ENCODE data around the gene SUN1. TPM values are rescaled to one million over a fixed set of nuclear protein-coding genes. Genes with fewer than 3 reads are reported as not detected.

Gene SUN1
- total and polyA plus RNA-seq, 10 of the 15 experiments (the other 5 are each of a cell fraction or from before 2014, with no cell fraction given): 27.8 to 107 (median 65.8) TPM

GRCh38 chr7:867406-868188 lies 35.3 kb downstream of the SUN1 start:
- ChIA-PET SMC1A (ENCODE audit: uncharacterized antibody, unreplicated experiment) (no interaction called here), RAD21 (ENCODE audit: unreplicated experiment) (no interaction called here), POLR2A (no interaction called here), CTCF (no interaction called here)
- no peak for DNase-seq (ENCODE audit: low read depth, low spot score)
- TF ChIP-seq NR2C2 (IDR thresholded peaks at IDR 0.05; ENCODE audit: borderline replicate concordance, control insufficient read depth, insufficient read length, low read depth): no peak
- no peak for TF ChIP-seq POLR2AphosphoS5 (IDR thresholded peaks at IDR 0.05; ENCODE audit: low read length)
- no peak for TF ChIP-seq BCL11A (IDR thresholded peaks at IDR 0.05; ENCODE audit: low read depth, low read length)
- no peak for TF ChIP-seq NRF1 (conservative IDR thresholded peaks at IDR 0.05; ENCODE audit: low read depth, low read length)
- Histone ChIP-seq H3K4me2 (ENCODE audit: control insufficient read depth, insufficient read depth) (no peak overlapping the region), H4K20me1 (ENCODE audit: control insufficient read depth, insufficient read depth) (no peaks in the 10 kb centered on the region), H3K36me3 (ENCODE audit: control insufficient read depth in 2 of 2, insufficient read depth in 2 of 2, low read length in 1 of 2) (peaks cover 11 to 26% of the 10 kb centered on the region in 2 experiments), H2AFZ (ENCODE audit: control insufficient read depth, low read depth, low read length) (no peak overlapping the region), H3K79me2 (ENCODE audit: control insufficient read depth, insufficient read depth, low read length) (no peaks in the 10 kb centered on the region), H3K27me3 (replicated peaks in 1 of 2; ENCODE audit: control insufficient read depth in 2 of 2, insufficient read depth in 2 of 2, low read length in 1 of 2) (no peaks in the 10 kb centered on the region), H3K9ac (ENCODE audit: control insufficient read depth, insufficient read depth, low read length) (no peak overlapping the region), H3K9me3 (replicated peaks; ENCODE audit: control insufficient read depth, insufficient read depth, low read length) (no peaks in the 10 kb centered on the region), H3K4me3 (no peak overlapping the region), H3K27ac (ENCODE audit: control insufficient read depth, insufficient read depth) (no peak overlapping the region), H3K4me1 (ENCODE audit: control insufficient read depth, insufficient read depth, low read length) (no peaks in the 10 kb centered on the region)
- intact Hi-C loops (cut with micrococcal nuclease; ENCODE audit: unreplicated experiment): no loop called here
- WGBS (ENCODE audit: insufficient coverage, insufficient replicate concordance, low lambda C conversion rate, missing lambda C conversion rate): 89% methylated on average over 22 of the region's 22 CpGs
- no peak for FAIRE-seq
- BruUV-seq (replicated peaks): no TSS peak
- no peak for ATAC-seq
- in situ Hi-C loops (cut with MboI): no loop called here

- ATAC-seq (no peak), FAIRE-seq (no peak), DNase-seq (ENCODE audit: low read depth, low spot score) (no peak)
- SMC1A ChIA-PET (ENCODE audit: uncharacterized antibody, unreplicated experiment): no interaction called here
- in situ Hi-C loops (cut with MboI) (no loop called here), intact Hi-C loops (cut with micrococcal nuclease; ENCODE audit: unreplicated experiment) (no loop called here)
- Histone ChIP-seq H3K4me1 (ENCODE audit: control insufficient read depth, insufficient read depth, low read length) (no peaks in the 10 kb centered on the region), H3K4me2 (ENCODE audit: control insufficient read depth, insufficient read depth) (no peak overlapping the region), H4K20me1 (ENCODE audit: control insufficient read depth, insufficient read depth) (no peaks in the 10 kb centered on the region), H3K4me3 (no peak overlapping the region), H3K27ac (ENCODE audit: control insufficient read depth, insufficient read depth) (no peak overlapping the region), H3K36me3 (ENCODE audit: control insufficient read depth in 2 of 2, insufficient read depth in 2 of 2, low read length in 1 of 2) (peaks cover 11 to 26% of the 10 kb centered on the region in 2 experiments), H2AFZ (ENCODE audit: control insufficient read depth, low read depth, low read length) (no peak overlapping the region), H3K79me2 (ENCODE audit: control insufficient read depth, insufficient read depth, low read length) (no peaks in the 10 kb centered on the region), H3K27me3 (replicated peaks in 1 of 2; ENCODE audit: control insufficient read depth in 2 of 2, insufficient read depth in 2 of 2, low read length in 1 of 2) (no peaks in the 10 kb centered on the region), H3K9me3 (replicated peaks; ENCODE audit: control insufficient read depth, insufficient read depth, low read length) (no peaks in the 10 kb centered on the region), H3K9ac (ENCODE audit: control insufficient read depth, insufficient read depth, low read length) (no peak overlapping the region)
- POLR2A ChIA-PET: no interaction called here
- no TSS peak for BruUV-seq (replicated peaks)
- WGBS (ENCODE audit: insufficient coverage, insufficient replicate concordance, low lambda C conversion rate, missing lambda C conversion rate): 99% methylated on average over 17 of the region's 17 CpGs
- no peak for TF ChIP-seq ZSCAN29 (IDR thresholded peaks at IDR 0.05)
- no peak for TF ChIP-seq POU2F2 (IDR thresholded peaks at IDR 0.05; ENCODE audit: borderline replicate concordance, low read depth, low read length)
- no peak for TF ChIP-seq STAT1 (conservative IDR thresholded peaks at IDR 0.05)
- no peak for TF ChIP-seq ZNF592 (IDR thresholded peaks at IDR 0.05)
- TF ChIP-seq ATF3 (IDR thresholded peaks at IDR 0.05; ENCODE audit: borderline replicate concordance, extremely low read depth, low read depth, low read length): no peak
- TF ChIP-seq STAT3 (IDR thresholded peaks at IDR 0.05; ENCODE audit: low read depth, low read length): no peak
- TF ChIP-seq NR2C2 (IDR thresholded peaks at IDR 0.05; ENCODE audit: borderline replicate concordance, control insufficient read depth, insufficient read length, low read depth): no peak
- no peak; the same call in 1 of the 2 replicates for TF ChIP-seq POLR2A (IDR thresholded peaks at IDR 0.05; ENCODE audit: low read depth, low read length)
- TF ChIP-seq ZNF24 (IDR thresholded peaks at IDR 0.05): no peak
- no peak for TF ChIP-seq SP1 (IDR thresholded peaks at IDR 0.05; ENCODE audit: low read depth, low read length)
- CTCF ChIA-PET: no interaction called here
- RAD21 ChIA-PET (ENCODE audit: unreplicated experiment): no interaction called here
These were observed 35.9 kb downstream of the SUN1 start for GRCh38 chr7:868189-868486.
